Right ventricle myocardium inferior (tissue), 1 donor: Measurements from ENCODE around the gene CCDC60. TPM values are rescaled to one million over a fixed set of nuclear protein-coding genes. Genes with fewer than 3 reads are reported as not detected.
"Not testable (repeated sequence)": the region's sequence is repeated elsewhere in the genome, so short reads cannot be mapped to it uniquely, and the experiment has no call there.

ENCODE experiments used
- ATAC-seq: fragments of 200-7000 bp; cut with Tn5 transposase; one replicate; pipeline ENCODE4 v1.9.1; 2020; ENCODE audit warnings: mild to moderate bottlenecking, moderate library complexity
- DNase-seq: peaks from one replicate; pipeline ENCODE4 v3.0.0; 2021; ENCODE audit errors: missing footprints
- intact Hi-C: fragments of 100-400 bp; cut with DNase I; formaldehyde crosslinking; loops from one replicate; pipeline ENCODE4 v1.11.0; 2022
- total RNA-seq: library from RNA; stranded (reverse); fragmentation: NEBNext Ultra II Directional; extraction: Animal tissue kit (Norgen Biotek cat#: 25700); gene quantifications from one replicate; pipeline ENCODE4 v1.2.1, GENCODE V29; 2021
- donor health status: DM: no; HTN: yes; CAD: no; lungs with severe emphysema.

CCDC60 gene
- total RNA-seq, 1 donor from 2014 or later: not detected

- intact Hi-C loops: no loop called here
- DNase-seq (no peak), ATAC-seq (no peak)
These were observed 7.1 kb upstream of the CCDC60 start for GRCh38 chr12:119327471-119327870.

GRCh38 chr12:119328111-119328510 is 6.4 kb upstream of the CCDC60 start:
- intact Hi-C loops: loop anchor here (2.0 kb wide), 1 partner anchor 85 kb away; no protein-coding TSS in a partner anchor
- DNase-seq: no peak
- ATAC-seq: peak; percentile 66

GRCh38 chr12:119338593-119339363 is 4.2 kb downstream of the CCDC60 start:
- ATAC-seq (no peak), DNase-seq (no peak)
- intact Hi-C loops: no loop called here

- ATAC-seq (no peak), DNase-seq (no peak)
- intact Hi-C loops: no loop called here
These were observed 6.0 kb downstream of the CCDC60 start for GRCh38 chr12:119340578-119340977.

- intact Hi-C loops: no loop called here
- ATAC-seq (no peak), DNase-seq (no peak)
These were observed 6.5 kb downstream of the CCDC60 start for GRCh38 chr12:119341020-119341419.

GRCh38 chr12:119341988-119342387 is 7.5 kb downstream of the CCDC60 start:
- no peak for ATAC-seq
- no peak for DNase-seq
- intact Hi-C loops: no loop called here

GRCh38 chr12:119343130-119343529 is 8.6 kb downstream of the CCDC60 start:
- DNase-seq: no peak
- ATAC-seq: no peak
- intact Hi-C loops: no loop called here

- intact Hi-C loops: no loop called here
- ATAC-seq (no peak), DNase-seq (no peak)
These were observed 19.6 kb downstream of the CCDC60 start for GRCh38 chr12:119354172-119354571.

- DNase-seq, intact Hi-C loops, ATAC-seq: not testable (repeated sequence)
These were observed 25.8 kb downstream of the CCDC60 start for GRCh38 chr12:119360366-119360765.

GRCh38 chr12:119363037-119363436 is 28.5 kb downstream of the CCDC60 start:
- intact Hi-C loops: no loop called here
- DNase-seq (no peak), ATAC-seq (no peak)

GRCh38 chr12:119363490-119363889 is 29.0 kb downstream of the CCDC60 start:
- no peak for ATAC-seq
- intact Hi-C loops: no loop called here
- no peak for DNase-seq

- DNase-seq: no peak
- intact Hi-C loops: no loop called here
- no peak for ATAC-seq
These were observed 30.9 kb downstream of the CCDC60 start for GRCh38 chr12:119365451-119365850.

- DNase-seq (no peak), ATAC-seq (no peak)
- intact Hi-C loops: no loop called here
These were observed 31.5 kb downstream of the CCDC60 start for GRCh38 chr12:119366007-119366406.

GRCh38 chr12:119369161-119369560 is 34.6 kb downstream of the CCDC60 start:
- intact Hi-C loops: no loop called here
- DNase-seq (no peak), ATAC-seq (no peak)

- ATAC-seq: no peak
- intact Hi-C loops: loop anchor here (5.0 kb wide), 1 partner anchor 37 kb away; no protein-coding TSS in a partner anchor
These were observed 35.5 kb downstream of the CCDC60 start for GRCh38 chr12:119369907-119370546.

GRCh38 chr12:119372540-119372939 is 38.0 kb downstream of the CCDC60 start:
- DNase-seq: no peak
- intact Hi-C loops: loop anchor here (5.0 kb wide), 1 partner anchor 35 kb away; no protein-coding TSS in a partner anchor
- peak; percentile 92 for ATAC-seq

More at GRCh38 chr12:119369907-119370546, 35.5 kb downstream of the CCDC60 start:
- no peak for DNase-seq

GRCh38 chr12:119373001-119373400 is 38.5 kb downstream of the CCDC60 start:
- DNase-seq: no peak
- intact Hi-C loops: loop anchor here (5.0 kb wide), 1 partner anchor 34 kb away; no protein-coding TSS in a partner anchor
- ATAC-seq: peak; percentile 20

- ATAC-seq: no peak
- intact Hi-C loops: loop anchor here (5.0 kb wide), 1 partner anchor 34 kb away; no protein-coding TSS in a partner anchor
- no peak for DNase-seq
These were observed 39.1 kb downstream of the CCDC60 start for GRCh38 chr12:119373666-119374065.

- ATAC-seq (no peak), DNase-seq (no peak)
- intact Hi-C loops: loop anchor here (5.0 kb wide), 1 partner anchor 33 kb away; no protein-coding TSS in a partner anchor
These were observed 40.1 kb downstream of the CCDC60 start for GRCh38 chr12:119374635-119375034.
